OCI-LY3 (cell line): ENCODE results near the gene MCU.

Source experiments
- EZH2phosphoT487 ChIP-seq: fragments of 200-600 bp; shearing (Covaris generic); IDR thresholded peaks from 2 replicates; pipeline ENCODE4 v1.6.1; 2018; ENCODE audit warnings: antibody characterized with exemption, mixed run types, low read depth
- TF ChIP-seq, protein P1 (sequence below): fragments of 200-600, 300-600 bp; sonication (generic); IDR thresholded peaks from 2 replicates; pipeline ENCODE4 v1.5.1; 2014; ENCODE audit warnings: antibody characterized with exemption, low read length, low read depth

GRCh38 chr10:72858067-72858466 is 166.1 kb downstream of the MCU start:
- TF ChIP-seq, protein P1, sequence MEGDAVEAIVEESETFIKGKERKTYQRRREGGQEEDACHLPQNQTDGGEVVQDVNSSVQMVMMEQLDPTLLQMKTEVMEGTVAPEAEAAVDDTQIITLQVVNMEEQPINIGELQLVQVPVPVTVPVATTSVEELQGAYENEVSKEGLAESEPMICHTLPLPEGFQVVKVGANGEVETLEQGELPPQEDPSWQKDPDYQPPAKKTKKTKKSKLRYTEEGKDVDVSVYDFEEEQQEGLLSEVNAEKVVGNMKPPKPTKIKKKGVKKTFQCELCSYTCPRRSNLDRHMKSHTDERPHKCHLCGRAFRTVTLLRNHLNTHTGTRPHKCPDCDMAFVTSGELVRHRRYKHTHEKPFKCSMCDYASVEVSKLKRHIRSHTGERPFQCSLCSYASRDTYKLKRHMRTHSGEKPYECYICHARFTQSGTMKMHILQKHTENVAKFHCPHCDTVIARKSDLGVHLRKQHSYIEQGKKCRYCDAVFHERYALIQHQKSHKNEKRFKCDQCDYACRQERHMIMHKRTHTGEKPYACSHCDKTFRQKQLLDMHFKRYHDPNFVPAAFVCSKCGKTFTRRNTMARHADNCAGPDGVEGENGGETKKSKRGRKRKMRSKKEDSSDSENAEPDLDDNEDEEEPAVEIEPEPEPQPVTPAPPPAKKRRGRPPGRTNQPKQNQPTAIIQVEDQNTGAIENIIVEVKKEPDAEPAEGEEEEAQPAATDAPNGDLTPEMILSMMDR: no peak
- no peak for TF ChIP-seq EZH2phosphoT487
